GM04503 (cell line): Measurements from ENCODE around the gene ZNF554.
"Not testable (repeated sequence)": the region's sequence is repeated elsewhere in the genome, so short reads cannot be mapped to it uniquely, and the experiment has no call there.

Source experiments
- DNase-seq: peaks from one replicate; pipeline ENCODE4 v3.0.0-alpha.2; 2012; ENCODE audit warnings: low read depth

ZNF554 gene

GRCh38 chr19:2867025-2867991, 47.6 kb downstream of the ZNF554 start, which contains the start of gene ZNF556:
ZNF556 (plus strand) TSS chr19:2867335; CDS start chr19:2867422, 87 bp downstream.
- peak; percentile 81 for DNase-seq

DNA sequence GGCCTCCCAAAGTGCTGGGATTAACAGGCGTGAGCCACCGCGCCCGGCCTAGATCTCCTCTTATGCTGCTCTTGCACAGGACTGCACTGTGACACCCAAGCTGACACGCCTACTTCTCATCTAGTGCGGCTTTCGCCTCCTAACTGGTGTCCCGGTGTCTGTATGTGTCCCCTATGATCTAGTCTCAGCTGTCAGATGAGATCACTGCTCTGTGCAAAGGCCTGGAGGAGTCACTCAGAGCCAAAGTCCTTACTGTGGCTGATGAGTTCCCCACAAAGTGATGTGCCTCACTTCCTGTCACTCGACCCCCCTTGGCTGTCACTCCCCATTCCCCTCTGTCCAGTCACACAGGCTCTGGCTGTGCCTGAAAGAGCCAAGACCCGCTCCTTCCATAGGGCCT, 50.0 kb downstream of the ZNF554 start:
- no peak for DNase-seq

DNA sequence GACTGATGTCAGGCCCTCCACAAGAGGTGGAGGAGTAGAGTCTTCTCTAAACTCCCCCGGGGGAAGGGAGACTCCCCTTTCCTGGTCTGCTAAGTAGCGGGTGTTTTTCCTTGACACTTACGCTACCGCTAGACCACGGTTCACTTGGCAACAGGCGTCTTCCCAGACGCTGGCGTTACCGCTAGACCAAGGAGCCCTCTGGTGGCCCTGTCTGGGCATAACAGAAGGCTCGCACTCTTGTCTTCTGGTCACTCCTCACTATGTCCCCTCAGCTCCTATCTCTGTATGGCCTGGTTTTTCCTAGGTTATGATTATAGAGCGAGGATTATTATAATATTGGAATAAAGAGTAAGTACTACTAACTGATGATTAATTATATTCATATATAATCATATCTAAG, 52.5 kb downstream of the ZNF554 start:
- DNase-seq = not testable (repeated sequence)

DNA sequence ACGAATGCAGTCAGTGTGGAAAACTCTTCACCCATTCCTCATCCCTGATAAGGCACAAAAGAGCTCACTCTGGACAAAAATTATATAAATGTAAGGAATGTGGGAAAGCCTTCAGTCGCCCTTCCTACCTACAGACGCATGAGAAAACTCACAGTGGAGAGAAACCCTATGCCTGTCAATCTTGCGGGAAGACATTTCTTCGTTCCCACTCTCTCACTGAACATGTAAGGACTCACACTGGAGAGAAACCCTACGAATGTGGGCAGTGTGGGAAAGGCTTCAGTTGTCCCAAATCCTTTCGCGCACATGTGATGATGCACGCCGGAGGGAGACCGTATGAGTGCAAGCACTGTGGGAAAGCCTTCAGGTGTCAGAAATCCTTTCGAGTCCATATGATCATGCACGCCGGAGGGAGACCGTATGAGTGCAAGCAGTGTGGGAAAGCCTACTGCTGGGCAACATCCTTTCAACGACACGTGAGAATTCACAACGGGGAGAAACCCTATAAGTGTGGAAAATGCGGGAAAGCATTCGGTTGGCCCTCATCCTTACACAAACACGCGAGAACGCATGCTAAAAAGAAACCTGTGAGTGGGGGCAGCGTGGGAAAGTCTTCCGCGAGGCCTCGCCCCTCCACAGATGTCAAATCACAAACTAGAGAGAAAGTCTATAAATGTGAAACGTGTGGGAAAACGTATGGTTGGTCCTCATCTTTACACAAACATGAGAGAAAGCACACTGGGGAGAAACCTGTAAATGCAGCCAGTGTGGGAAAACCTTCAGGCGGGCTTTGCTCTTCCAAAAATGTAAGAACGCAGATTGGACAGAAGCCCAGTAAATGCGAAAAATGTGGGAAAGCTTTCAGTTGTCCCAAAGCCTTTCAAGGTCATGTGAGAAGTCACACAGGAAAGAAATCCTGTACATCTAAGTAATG, 58.0 kb downstream of the ZNF554 start:
- DNase-seq = no peak

GRCh38 chr19:2883686-2884439, 64.2 kb downstream of the ZNF554 start:
- DNase-seq = peak; percentile 20

DNA sequence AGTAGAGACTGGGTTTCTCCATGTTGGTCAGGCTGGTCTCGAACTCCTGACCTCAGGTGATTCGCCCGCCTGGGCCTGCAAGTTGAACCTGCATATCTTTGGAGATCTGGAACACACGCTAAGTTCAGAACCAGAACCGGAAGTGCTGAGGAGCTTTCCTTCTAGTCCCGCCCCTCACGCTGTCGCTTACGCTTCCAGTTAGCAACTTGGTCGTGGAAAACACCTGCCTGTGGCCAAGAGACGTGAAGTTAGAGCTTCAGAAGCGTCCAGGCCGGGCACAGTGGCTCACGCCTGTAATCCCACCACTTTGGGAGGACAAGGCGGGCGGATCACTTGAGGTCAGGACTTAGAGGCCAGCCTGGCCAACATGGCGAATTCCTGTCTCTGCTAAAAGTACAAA, 66.1 kb downstream of the ZNF554 start:
- no peak for DNase-seq
